Measurements from ENCODE around the gene NPR1.

The NPR1 gene

DNA sequence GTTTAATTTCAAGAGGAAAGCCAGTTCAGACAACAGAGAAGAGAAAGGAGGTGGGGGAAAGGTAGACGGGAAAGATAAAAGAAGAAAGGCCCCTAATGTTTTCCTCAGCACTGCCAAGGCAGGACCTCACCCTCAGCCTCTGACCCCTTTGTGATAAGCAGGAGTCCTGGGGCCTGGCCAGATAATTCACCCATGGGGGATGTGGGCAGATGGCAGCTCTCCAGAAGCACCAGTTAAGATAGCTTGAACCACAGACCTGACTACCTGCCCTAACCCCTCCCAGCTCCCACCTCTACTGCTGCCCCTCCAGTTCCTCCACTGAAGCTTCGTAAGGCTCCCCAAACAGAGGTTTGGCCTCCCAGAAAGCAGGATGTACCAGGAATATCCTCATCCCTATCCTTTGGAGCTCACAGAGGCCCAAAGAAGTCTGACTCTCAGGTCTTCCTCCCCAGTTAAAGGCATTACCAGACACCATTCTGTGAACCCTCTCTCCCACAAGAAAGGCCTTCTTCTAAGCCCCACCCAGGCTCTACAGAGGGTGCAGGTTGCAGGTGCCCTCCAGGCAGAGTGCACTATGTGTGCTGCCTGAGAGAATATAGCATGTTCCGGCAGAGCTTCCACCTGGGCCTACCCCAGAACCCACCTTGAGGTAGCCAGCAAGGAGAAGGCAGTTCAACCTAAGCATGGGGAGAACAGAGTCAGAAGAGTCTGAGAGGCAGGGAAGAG, 29.2 kb upstream of the NPR1 start:
- no peaks in the 10 kb centered on the region for H3K9me3 ChIP-seq (ENCODE audit: control insufficient read depth, insufficient read depth, low read length)
- H3K36me3 ChIP-seq (ENCODE audit: control insufficient read depth, low read length) = peaks cover 30% of the 10 kb centered on the region
- no peaks in the 10 kb centered on the region for H3K9me2 ChIP-seq (replicated peaks; ENCODE audit: control insufficient read depth, low read length)
- H3K27me3 ChIP-seq (ENCODE audit: control insufficient read depth, low read length) = no peaks in the 10 kb centered on the region
- no peak overlapping the region for H3K27ac ChIP-seq (ENCODE audit: low read depth, low read length)
- no peak overlapping the region for H3K4me3 ChIP-seq (ENCODE audit: low read length)
- H3K4me1 ChIP-seq (ENCODE audit: control insufficient read depth, low read length) = no peaks in the 10 kb centered on the region
- H3K79me2 ChIP-seq (ENCODE audit: control insufficient read depth, low read length) = no peaks in the 10 kb centered on the region
- no peaks in the 10 kb centered on the region for H4K20me1 ChIP-seq (ENCODE audit: control insufficient read depth, insufficient read depth, low read depth, low read length)
- H3K4me2 ChIP-seq (ENCODE audit: low read length) = no peak overlapping the region
- no peak for TF ChIP-seq EZH2phosphoT487 (IDR thresholded peaks at IDR 0.05; ENCODE audit: borderline replicate concordance, low read length)
- TF ChIP-seq, protein P1, sequence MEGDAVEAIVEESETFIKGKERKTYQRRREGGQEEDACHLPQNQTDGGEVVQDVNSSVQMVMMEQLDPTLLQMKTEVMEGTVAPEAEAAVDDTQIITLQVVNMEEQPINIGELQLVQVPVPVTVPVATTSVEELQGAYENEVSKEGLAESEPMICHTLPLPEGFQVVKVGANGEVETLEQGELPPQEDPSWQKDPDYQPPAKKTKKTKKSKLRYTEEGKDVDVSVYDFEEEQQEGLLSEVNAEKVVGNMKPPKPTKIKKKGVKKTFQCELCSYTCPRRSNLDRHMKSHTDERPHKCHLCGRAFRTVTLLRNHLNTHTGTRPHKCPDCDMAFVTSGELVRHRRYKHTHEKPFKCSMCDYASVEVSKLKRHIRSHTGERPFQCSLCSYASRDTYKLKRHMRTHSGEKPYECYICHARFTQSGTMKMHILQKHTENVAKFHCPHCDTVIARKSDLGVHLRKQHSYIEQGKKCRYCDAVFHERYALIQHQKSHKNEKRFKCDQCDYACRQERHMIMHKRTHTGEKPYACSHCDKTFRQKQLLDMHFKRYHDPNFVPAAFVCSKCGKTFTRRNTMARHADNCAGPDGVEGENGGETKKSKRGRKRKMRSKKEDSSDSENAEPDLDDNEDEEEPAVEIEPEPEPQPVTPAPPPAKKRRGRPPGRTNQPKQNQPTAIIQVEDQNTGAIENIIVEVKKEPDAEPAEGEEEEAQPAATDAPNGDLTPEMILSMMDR (IDR thresholded peaks at IDR 0.05; ENCODE audit: low read depth, low read length, poor library complexity, severe bottlenecking) = no peak
- peaks cover 14% of the 10 kb centered on the region for H3F3A ChIP-seq (ENCODE audit: control insufficient read depth, insufficient read depth)

DNA sequence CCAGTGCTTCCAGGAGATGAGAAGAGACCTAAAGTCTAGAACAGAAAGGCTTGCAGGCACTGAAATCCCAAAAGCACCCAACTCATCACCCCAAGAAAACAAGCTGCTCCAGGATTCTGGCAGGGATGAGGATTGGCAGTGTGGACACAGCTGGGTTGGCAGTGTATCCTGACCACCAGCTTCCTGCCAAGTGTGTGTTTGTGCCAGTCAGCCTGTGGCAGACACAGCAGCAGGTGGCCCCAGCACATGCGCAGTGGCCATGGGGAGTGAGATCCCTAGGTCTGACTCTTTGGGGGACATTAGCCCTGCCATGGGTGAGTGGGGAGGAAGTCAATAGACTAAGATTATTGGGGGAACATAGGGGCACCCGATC, 28.6 kb upstream of the NPR1 start:
- no peak overlapping the region for H3K4me2 ChIP-seq (ENCODE audit: low read length)
- H3K27ac ChIP-seq (ENCODE audit: low read depth, low read length) = no peak overlapping the region
- H3K9me2 ChIP-seq (replicated peaks; ENCODE audit: control insufficient read depth, low read length) = no peaks in the 10 kb centered on the region
- H3K4me1 ChIP-seq (ENCODE audit: control insufficient read depth, low read length) = no peaks in the 10 kb centered on the region
- H3K27me3 ChIP-seq (ENCODE audit: control insufficient read depth, low read length) = no peaks in the 10 kb centered on the region
- no peaks in the 10 kb centered on the region for H4K20me1 ChIP-seq (ENCODE audit: control insufficient read depth, insufficient read depth, low read depth, low read length)
- peaks cover 25% of the 10 kb centered on the region for H3K36me3 ChIP-seq (ENCODE audit: control insufficient read depth, low read length)
- TF ChIP-seq, protein P1 (IDR thresholded peaks at IDR 0.05; ENCODE audit: low read depth, low read length, poor library complexity, severe bottlenecking) = no peak
- TF ChIP-seq EZH2phosphoT487 (IDR thresholded peaks at IDR 0.05; ENCODE audit: borderline replicate concordance, low read length) = no peak
- H3K9me3 ChIP-seq (ENCODE audit: control insufficient read depth, insufficient read depth, low read length) = no peaks in the 10 kb centered on the region
- no peak overlapping the region for H3K4me3 ChIP-seq (ENCODE audit: low read length)
- H3K79me2 ChIP-seq (ENCODE audit: control insufficient read depth, low read length) = no peaks in the 10 kb centered on the region
- peaks cover 11% of the 10 kb centered on the region for H3F3A ChIP-seq (ENCODE audit: control insufficient read depth, insufficient read depth)

DNA sequence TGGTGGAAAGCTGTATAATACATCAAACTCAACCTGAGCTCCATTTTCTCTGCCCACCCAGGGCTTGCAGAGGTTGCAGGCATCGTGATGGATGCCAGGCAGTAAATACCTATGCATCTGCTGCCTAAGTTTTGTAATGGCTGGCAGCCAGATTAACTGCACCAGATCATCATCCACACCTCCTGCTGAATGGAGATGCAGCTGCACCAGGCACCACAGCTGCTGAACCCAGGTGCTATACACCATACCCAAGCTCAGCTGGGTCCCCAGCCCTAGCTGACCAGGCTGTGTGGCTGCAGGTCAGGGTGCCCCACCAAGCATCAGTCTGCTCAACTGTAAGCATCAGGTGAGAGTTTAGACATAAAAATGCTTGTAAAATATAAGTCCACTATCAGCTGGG, 26.7 kb upstream of the NPR1 start:
- Histone ChIP-seq H3K9me3 (ENCODE audit: control insufficient read depth, insufficient read depth, low read length) (no peaks in the 10 kb centered on the region), H3K4me3 (ENCODE audit: low read length) (no peak overlapping the region), H3F3A (ENCODE audit: control insufficient read depth, insufficient read depth) (peaks cover 13% of the 10 kb centered on the region), H3K4me1 (ENCODE audit: control insufficient read depth, low read length) (no peaks in the 10 kb centered on the region), H3K27me3 (ENCODE audit: control insufficient read depth, low read length) (no peaks in the 10 kb centered on the region), H4K20me1 (ENCODE audit: control insufficient read depth, insufficient read depth, low read depth, low read length) (no peaks in the 10 kb centered on the region), H3K9me2 (replicated peaks; ENCODE audit: control insufficient read depth, low read length) (no peaks in the 10 kb centered on the region), H3K4me2 (ENCODE audit: low read length) (no peak overlapping the region), H3K27ac (ENCODE audit: low read depth, low read length) (no peak overlapping the region), H3K79me2 (ENCODE audit: control insufficient read depth, low read length) (no peaks in the 10 kb centered on the region), H3K36me3 (ENCODE audit: control insufficient read depth, low read length) (peaks cover 7% of the 10 kb centered on the region)
- TF ChIP-seq EZH2phosphoT487 (IDR thresholded peaks at IDR 0.05; ENCODE audit: borderline replicate concordance, low read length) = no peak
- TF ChIP-seq, protein P1 (IDR thresholded peaks at IDR 0.05; ENCODE audit: low read depth, low read length, poor library complexity, severe bottlenecking) = no peak
